Vagina (tissue), 2 donors: ENCODE measurements around the gene TRDN. TPM values are rescaled to one million over a fixed set of nuclear protein-coding genes. Genes with fewer than 3 reads are reported as not detected.

Experiments used
- DNase-seq, 2 donors: peaks; one replicate each; pipeline ENCODE4 v3.0.0-alpha.2; 2017; ENCODE audit errors: extremely low spot score in 2 of 2
- H3K27ac ChIP-seq: fragments of 200-600 bp; sonication (generic); one replicate; pipeline ENCODE4 v1.5.1; 2019
- H3K27me3 ChIP-seq: fragments of 200-600 bp; sonication (generic); one replicate; pipeline ENCODE4 v1.5.1; 2019
- H3K36me3 ChIP-seq, 2 donors: fragments of 200-600 bp; sonication (generic); one replicate each; pipeline ENCODE4 v1.5.1; 2017 to 2019
- H3K4me1 ChIP-seq: fragments of 200-600 bp; sonication (generic); one replicate; pipeline ENCODE4 v1.5.1; 2019
- H3K4me3 ChIP-seq, 2 donors: fragments of 200-600 bp; sonication (generic); 1 replicate in 1 of 2; 2 replicates in 1 of 2; pipeline ENCODE4 v1.5.1; 2016 to 2019
- H3K9me3 ChIP-seq: fragments of 200-600 bp; sonication (generic); one replicate; pipeline ENCODE4 v1.5.1; 2019
- CTCF ChIP-seq, 3 experiments: fragments of 450-650 bp in 2 of 3; fragments of 200-600 bp in 1 of 3; sonication (generic) in 1 of 3; IDR thresholded peaks; one replicate each; pipeline ENCODE4 v1.5.1; 2017 to 2019; ENCODE audit warnings: antibody characterized with exemption in 3 of 3, mild to moderate bottlenecking in 2 of 3, moderate library complexity in 2 of 3
- POLR2A ChIP-seq, 2 donors: fragments of 450-650 bp; IDR thresholded peaks; one replicate each; pipeline ENCODE4 v1.6.1; 2017; ENCODE audit warnings: antibody characterized with exemption in 2 of 2, mild to moderate bottlenecking in 2 of 2, moderate library complexity in 2 of 2
- POLR2AphosphoS5 ChIP-seq, 2 donors: sonication (generic); formaldehyde crosslinking; IDR thresholded peaks; one replicate each; pipeline ENCODE4 v1.9.0; 2017; ENCODE audit warnings: antibody characterized with exemption in 2 of 2, mild to moderate bottlenecking in 2 of 2, low read depth in 1 of 2; ENCODE audit not compliant: insufficient read depth in 1 of 2
- intact Hi-C: fragments of 100-400 bp; cut with DNase I; formaldehyde crosslinking; loops from one replicate; pipeline ENCODE4 v1.15.1; 2023
- total RNA-seq: library from RNA; depleted of rRNA; stranded (reverse); fragments of >200 nt; gene quantifications from one replicate; pipeline ENCODE4 v1.2.3, GENCODE V29; 2016

TRDN gene
- total RNA-seq, 1 donor from 2014 or later: not detected

- DNase-seq: no peak
- TF ChIP-seq CTCF (IDR thresholded peaks at IDR 0.05): no peak
- Histone ChIP-seq H3K9me3 (no peaks in the 10 kb centered on the region), H3K36me3 (no peaks in the 10 kb centered on the region), H3K4me3 (no peak overlapping the region), H3K27me3 (no peaks in the 10 kb centered on the region), H3K4me1 (no peaks in the 10 kb centered on the region), H3K27ac (no peak overlapping the region)
- intact Hi-C loops: no loop called here
Measured at GRCh38 chr6:123383718-123384117, 253.0 kb downstream of the TRDN start.

DNA sequence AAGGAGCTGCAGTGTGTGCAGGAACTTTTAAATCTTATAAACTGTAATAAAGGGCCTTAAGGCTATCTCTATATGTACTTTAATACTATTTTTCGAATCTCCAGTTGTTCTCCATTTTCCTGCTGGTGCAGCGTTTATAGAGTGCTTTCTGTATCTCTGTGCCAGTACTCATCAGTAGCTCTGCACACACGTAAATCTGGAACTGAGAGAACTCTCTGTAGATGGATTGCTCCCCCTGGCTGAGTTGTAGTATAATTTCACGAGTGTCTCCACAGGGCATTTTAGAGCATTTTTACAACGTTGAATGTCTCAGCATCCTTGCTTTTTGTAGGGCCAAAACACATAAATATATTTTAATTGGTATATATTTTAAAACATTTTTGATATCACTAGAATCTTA lies 256.5 kb downstream of the TRDN start:
- Histone ChIP-seq H3K4me1 (no peaks in the 10 kb centered on the region), H3K27ac (no peak overlapping the region), H3K36me3 (no peaks in the 10 kb centered on the region), H3K27me3 (no peaks in the 10 kb centered on the region), H3K9me3 (no peaks in the 10 kb centered on the region), H3K4me3 (no peak overlapping the region)
- DNase-seq: no peak
- intact Hi-C loops: no loop called here
- TF ChIP-seq CTCF (IDR thresholded peaks at IDR 0.05) (no peak), POLR2A (IDR thresholded peaks at IDR 0.05) (no peak), POLR2AphosphoS5 (IDR thresholded peaks at IDR 0.05; ENCODE audit: insufficient read depth in 1 of 2, low read depth in 1 of 2) (no peak)

GRCh38 chr6:123372737-123373136 lies 264.0 kb downstream of the TRDN start:
- DNase-seq: no peak
- H3K27me3 ChIP-seq: no peaks in the 10 kb centered on the region
- no peak overlapping the region for H3K27ac ChIP-seq
- H3K36me3 ChIP-seq: no peaks in the 10 kb centered on the region
- no peak overlapping the region for H3K4me3 ChIP-seq
- H3K9me3 ChIP-seq: no peaks in the 10 kb centered on the region
- intact Hi-C loops: no loop called here
- no peaks in the 10 kb centered on the region for H3K4me1 ChIP-seq
- no peak for TF ChIP-seq CTCF (IDR thresholded peaks at IDR 0.05)
- TF ChIP-seq POLR2AphosphoS5 (IDR thresholded peaks at IDR 0.05; ENCODE audit: insufficient read depth in 1 of 2, low read depth in 1 of 2): no peak
- TF ChIP-seq POLR2A (IDR thresholded peaks at IDR 0.05): no peak

GRCh38 chr6:123363912-123364311 lies 272.8 kb downstream of the TRDN start:
- DNase-seq: no peak
- Histone ChIP-seq H3K9me3 (no peaks in the 10 kb centered on the region), H3K4me1 (no peaks in the 10 kb centered on the region), H3K36me3 (no peaks in the 10 kb centered on the region), H3K27ac (no peak overlapping the region), H3K27me3 (no peaks in the 10 kb centered on the region), H3K4me3 (no peak overlapping the region)
- no peak for TF ChIP-seq POLR2AphosphoS5 (IDR thresholded peaks at IDR 0.05; ENCODE audit: insufficient read depth in 1 of 2, low read depth in 1 of 2)
- TF ChIP-seq POLR2A (IDR thresholded peaks at IDR 0.05): no peak
- TF ChIP-seq CTCF (IDR thresholded peaks at IDR 0.05): no peak
- intact Hi-C loops: no loop called here

- Histone ChIP-seq H3K4me3 (no peak overlapping the region), H3K36me3 (no peaks in the 10 kb centered on the region), H3K27me3 (no peaks in the 10 kb centered on the region), H3K9me3 (no peaks in the 10 kb centered on the region), H3K4me1 (no peaks in the 10 kb centered on the region), H3K27ac (no peak overlapping the region)
- intact Hi-C loops: no loop called here
- TF ChIP-seq CTCF (IDR thresholded peaks at IDR 0.05): no peak
- TF ChIP-seq POLR2AphosphoS5 (IDR thresholded peaks at IDR 0.05; ENCODE audit: insufficient read depth in 1 of 2, low read depth in 1 of 2): no peak
- TF ChIP-seq POLR2A (IDR thresholded peaks at IDR 0.05): no peak
- no peak for DNase-seq
Measured at GRCh38 chr6:123360359-123360758, 276.4 kb downstream of the TRDN start.
